HT1080 (cell line): ENCODE results near the gene SIGLEC10. TPM values are rescaled to one million over a fixed set of nuclear protein-coding genes. Genes with fewer than 3 reads are reported as not detected.

Source experiments
- DNase-seq: peaks from one replicate; pipeline ENCODE4 v3.0.0-alpha.2; 2015; ENCODE audit warnings: low read depth
- small RNA-seq: library from RNA; depleted of rRNA; stranded (forward); fragments of <200 nt; gene quantifications from one replicate; pipeline ENCODE3, GENCODE V24; 2014
- total RNA-seq: library from RNA; depleted of rRNA; stranded (reverse); fragments of >200 nt; shearing (Covaris generic); gene quantifications from 2 replicates; pipeline ENCODE4 v1.2.3, GENCODE V29; 2014; rRNA removed

Gene SIGLEC10
- total RNA-seq, 1 experiment from 2014 or later, result not detected

GRCh38 chr19:51366389-51367254, 50.8 kb downstream of the SIGLEC10 start:
- DNase-seq, result peak; percentile 94

- no peak for DNase-seq
These were observed 51.5 kb downstream of the SIGLEC10 start, which contains the start of gene ETFB for GRCh38 chr19:51365965-51366388. ETFB (minus strand) TSS chr19:51366388; CDS start chr19:51366326, 62 bp downstream.

GRCh38 chr19:51365211-51365964, 52.1 kb downstream of the SIGLEC10 start:
- peak; percentile 26 for DNase-seq

- DNase-seq, result no peak
These were observed 53.0 kb downstream of the SIGLEC10 start for GRCh38 chr19:51364200-51365106.

- DNase-seq, result no peak
These were observed 56.2 kb downstream of the SIGLEC10 start for GRCh38 chr19:51361239-51361638.

Small RNAs within 50 kb of the gene (small RNA-seq; reads per million reads assigned to genes)
- gene AC020914.5, result not detected

Other genes with a start within 250 kb of the SIGLEC10 start
- gene CD33, start 192.6 kb downstream of the SIGLEC10 start, total RNA-seq, result 52.3 and 53.7 TPM in 2 replicates
- not detected in 2 replicates for gene SIGLECL1, start 166.6 kb downstream of the SIGLEC10 start, total RNA-seq
- gene IGLON5, start 106.0 kb downstream of the SIGLEC10 start, total RNA-seq, result not detected in 2 replicates
- gene VSIG10L, start 75.5 kb downstream of the SIGLEC10 start, total RNA-seq, result 0.37 and 1.3 TPM in 2 replicates
- gene ETFB, start 51.3 kb downstream of the SIGLEC10 start, total RNA-seq, result 68.4 and 92.5 TPM in 2 replicates
- not detected in 2 replicates for gene CLDND2, start 48.6 kb downstream of the SIGLEC10 start, total RNA-seq
- gene NKG7, start 45.0 kb downstream of the SIGLEC10 start, total RNA-seq, result not detected in 2 replicates
- gene LIM2, start 29.7 kb downstream of the SIGLEC10 start, total RNA-seq, result not detected in 2 replicates
- gene C19orf84, start 27.1 kb downstream of the SIGLEC10 start, total RNA-seq, result not detected in 2 replicates
- not detected in 2 replicates for gene SIGLEC8, start 40.8 kb upstream of the SIGLEC10 start, total RNA-seq
- not detected in 2 replicates for gene CEACAM18, start 60.9 kb upstream of the SIGLEC10 start, total RNA-seq
- gene SIGLEC12, start 84.2 kb upstream of the SIGLEC10 start, total RNA-seq, result not detected in 2 replicates
- gene SIGLEC6, start 114.0 kb upstream of the SIGLEC10 start, total RNA-seq, result not detected in 2 replicates
- 2.1 and 5.7 TPM in 2 replicates for gene ZNF175, start 153.6 kb upstream of the SIGLEC10 start, total RNA-seq
- not detected in 2 replicates for gene SIGLEC5, start 212.8 kb upstream of the SIGLEC10 start, total RNA-seq
- gene SIGLEC14, start 229.2 kb upstream of the SIGLEC10 start, total RNA-seq, result 1.4 and 1.8 TPM in 2 replicates